Measurements from ENCODE around the gene WDR75.

DNA sequence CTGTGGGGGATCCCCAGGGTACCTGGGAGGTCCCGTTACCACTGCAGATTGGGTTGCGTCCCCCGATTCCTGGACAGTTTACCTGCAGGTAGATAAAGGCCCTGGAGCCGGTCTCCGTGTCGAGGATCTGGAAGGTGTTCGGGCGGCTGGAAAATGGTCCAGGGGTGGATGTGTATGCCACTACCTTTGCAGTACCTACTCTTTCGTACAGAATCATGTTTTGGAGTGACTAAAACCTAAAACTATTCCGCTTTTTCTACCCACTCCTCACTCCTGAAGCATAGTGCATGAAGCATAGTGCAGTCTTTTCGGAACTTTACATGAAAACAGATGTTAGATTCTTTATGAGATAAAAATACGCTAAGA is 418 bp downstream of the WDR75 start:
- TF ChIP-seq, protein P1, sequence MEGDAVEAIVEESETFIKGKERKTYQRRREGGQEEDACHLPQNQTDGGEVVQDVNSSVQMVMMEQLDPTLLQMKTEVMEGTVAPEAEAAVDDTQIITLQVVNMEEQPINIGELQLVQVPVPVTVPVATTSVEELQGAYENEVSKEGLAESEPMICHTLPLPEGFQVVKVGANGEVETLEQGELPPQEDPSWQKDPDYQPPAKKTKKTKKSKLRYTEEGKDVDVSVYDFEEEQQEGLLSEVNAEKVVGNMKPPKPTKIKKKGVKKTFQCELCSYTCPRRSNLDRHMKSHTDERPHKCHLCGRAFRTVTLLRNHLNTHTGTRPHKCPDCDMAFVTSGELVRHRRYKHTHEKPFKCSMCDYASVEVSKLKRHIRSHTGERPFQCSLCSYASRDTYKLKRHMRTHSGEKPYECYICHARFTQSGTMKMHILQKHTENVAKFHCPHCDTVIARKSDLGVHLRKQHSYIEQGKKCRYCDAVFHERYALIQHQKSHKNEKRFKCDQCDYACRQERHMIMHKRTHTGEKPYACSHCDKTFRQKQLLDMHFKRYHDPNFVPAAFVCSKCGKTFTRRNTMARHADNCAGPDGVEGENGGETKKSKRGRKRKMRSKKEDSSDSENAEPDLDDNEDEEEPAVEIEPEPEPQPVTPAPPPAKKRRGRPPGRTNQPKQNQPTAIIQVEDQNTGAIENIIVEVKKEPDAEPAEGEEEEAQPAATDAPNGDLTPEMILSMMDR (optimal IDR thresholded peaks at IDR 0.05 in 1 of 3, IDR thresholded peaks at IDR 0.05 in 1 of 3, conservative IDR thresholded peaks at IDR 0.05 in 1 of 3; ENCODE audit: extremely low read depth in 1 of 3, insufficient read depth in 2 of 3, low read length in 3 of 3), result no peak
- TF ChIP-seq EZH2 (IDR thresholded peaks at IDR 0.05; ENCODE audit: low read length), result no peak
